Superior temporal gyrus (tissue), 1 donor: Measurements from ENCODE around the gene SLC1A7.

Experiments
- DNase-seq: peaks from one replicate; pipeline ENCODE4 v3.0.0-alpha.2; 2016; ENCODE audit errors: extremely low spot score

The SLC1A7 gene

GRCh38 chr1:53091841-53092645 lies 50.4 kb downstream of the SLC1A7 start:
- no peak for DNase-seq

- no peak for DNase-seq
These were observed 52.0 kb downstream of the SLC1A7 start for GRCh38 chr1:53090227-53091147.

- no peak for DNase-seq
These were observed 52.8 kb downstream of the SLC1A7 start for GRCh38 chr1:53089478-53090226.

GRCh38 chr1:53088616-53089300 lies 53.7 kb downstream of the SLC1A7 start:
- no peak for DNase-seq

GRCh38 chr1:53087332-53088285 lies 54.8 kb downstream of the SLC1A7 start:
- no peak for DNase-seq

- DNase-seq = no peak
These were observed 55.9 kb downstream of the SLC1A7 start for GRCh38 chr1:53086491-53087070.

- DNase-seq = no peak
These were observed 57.0 kb downstream of the SLC1A7 start for GRCh38 chr1:53085405-53085804.

GRCh38 chr1:53084589-53084971 lies 57.9 kb downstream of the SLC1A7 start:
- DNase-seq = no peak

GRCh38 chr1:53083636-53084588 lies 58.5 kb downstream of the SLC1A7 start:
- DNase-seq = no peak

GRCh38 chr1:53082826-53083455 lies 59.5 kb downstream of the SLC1A7 start:
- no peak for DNase-seq

GRCh38 chr1:53081384-53082066 lies 60.9 kb downstream of the SLC1A7 start:
- DNase-seq = no peak

- no peak for DNase-seq
These were observed 61.7 kb downstream of the SLC1A7 start for GRCh38 chr1:53080769-53081168.

GRCh38 chr1:53080041-53080440 lies 62.4 kb downstream of the SLC1A7 start:
- DNase-seq = no peak

- DNase-seq = no peak
These were observed 63.2 kb downstream of the SLC1A7 start for GRCh38 chr1:53079251-53079650.

GRCh38 chr1:53078333-53079101 lies 63.9 kb downstream of the SLC1A7 start:
- no peak for DNase-seq

GRCh38 chr1:53077599-53077965 lies 64.9 kb downstream of the SLC1A7 start:
- DNase-seq = no peak
